Forelimb muscle (tissue), 1 donor: ENCODE data around the gene NCOA3. TPM values are rescaled to one million over a fixed set of nuclear protein-coding genes. Genes with fewer than 3 reads are reported as not detected.
"Not testable (repeated sequence)": the region's sequence is repeated elsewhere in the genome, so short reads cannot be mapped to it uniquely, and the experiment has no call there.

Experiments used
- DNase-seq: peaks from one replicate; pipeline ENCODE4 v3.0.0-alpha.2; 2013; ENCODE audit warnings: low read depth
- polyA plus RNA-seq: library from polyadenylated mRNA; unstranded; fragments of 120-200 nt; gene quantifications from one replicate; pipeline ENCODE4 v1.2.1, GENCODE V29; 2013; ENCODE audit not compliant: insufficient read length

The NCOA3 gene
- 12.9 TPM for polyA plus RNA-seq

DNA sequence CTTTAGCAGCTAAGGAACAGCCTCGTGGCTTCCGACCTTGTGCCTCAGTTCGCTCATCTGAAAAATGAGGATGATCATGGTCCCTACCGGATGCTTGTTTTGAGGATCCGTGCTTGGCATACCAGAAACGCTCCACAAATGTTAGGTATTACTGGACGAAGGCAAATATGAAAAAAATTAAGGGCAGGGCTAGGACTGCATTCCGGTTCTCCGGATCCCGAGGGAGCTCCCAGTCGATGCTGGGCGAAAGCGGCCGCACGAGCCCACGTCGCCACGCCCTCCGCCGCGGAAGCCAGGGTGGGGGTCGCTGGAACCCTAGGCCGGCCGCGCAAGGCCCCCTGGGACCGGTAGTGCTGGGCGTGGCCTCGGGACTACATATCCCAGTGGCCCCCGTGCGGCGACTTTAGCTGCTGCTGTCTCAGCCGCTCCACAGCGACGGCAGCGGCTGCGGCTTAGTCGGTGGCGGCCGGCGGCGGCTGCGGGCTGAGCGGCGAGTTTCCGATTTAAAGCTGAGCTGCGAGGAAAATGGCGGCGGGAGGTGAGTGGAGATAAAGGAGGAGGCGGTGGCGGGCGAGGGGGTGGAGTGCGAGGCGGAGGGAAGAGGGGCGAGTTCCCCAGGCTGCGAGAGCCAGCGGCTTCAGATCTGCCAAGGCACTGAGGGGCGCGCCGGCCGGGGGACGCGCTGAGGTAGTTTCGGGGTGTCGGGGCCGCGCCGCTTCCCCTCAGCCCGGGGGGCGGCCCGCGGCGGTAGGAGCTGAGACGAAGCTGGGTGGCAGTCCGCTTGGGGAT lies at the start of gene NCOA3:
Gene NCOA3 (plus strand): TSS at position 406 of the 789 bp plus-strand sequence. CDS start 120,361 bp downstream, outside the sequence.
- DNase-seq = no peak

DNA sequence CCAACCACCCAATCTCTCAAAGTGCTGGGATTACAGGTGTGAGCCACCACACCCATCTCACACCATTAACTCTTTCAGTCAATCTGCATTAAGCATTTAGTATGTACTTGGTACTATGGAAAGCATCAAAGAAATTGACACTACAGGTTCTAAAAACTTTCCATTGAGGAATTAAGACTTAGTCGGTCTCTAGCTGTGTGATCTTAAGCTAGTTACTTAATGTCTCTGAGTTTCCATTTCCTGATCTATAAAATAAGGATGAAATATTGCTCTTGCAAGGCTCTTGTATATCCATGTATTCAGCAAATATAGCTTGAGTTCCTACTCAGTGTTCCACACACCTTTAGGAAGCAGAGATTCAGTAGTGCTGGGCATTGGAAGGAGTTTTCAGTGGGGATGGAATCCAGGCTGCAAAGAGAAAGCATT lies 48.9 kb upstream of the NCOA3 start:
- DNase-seq = no peak

DNA sequence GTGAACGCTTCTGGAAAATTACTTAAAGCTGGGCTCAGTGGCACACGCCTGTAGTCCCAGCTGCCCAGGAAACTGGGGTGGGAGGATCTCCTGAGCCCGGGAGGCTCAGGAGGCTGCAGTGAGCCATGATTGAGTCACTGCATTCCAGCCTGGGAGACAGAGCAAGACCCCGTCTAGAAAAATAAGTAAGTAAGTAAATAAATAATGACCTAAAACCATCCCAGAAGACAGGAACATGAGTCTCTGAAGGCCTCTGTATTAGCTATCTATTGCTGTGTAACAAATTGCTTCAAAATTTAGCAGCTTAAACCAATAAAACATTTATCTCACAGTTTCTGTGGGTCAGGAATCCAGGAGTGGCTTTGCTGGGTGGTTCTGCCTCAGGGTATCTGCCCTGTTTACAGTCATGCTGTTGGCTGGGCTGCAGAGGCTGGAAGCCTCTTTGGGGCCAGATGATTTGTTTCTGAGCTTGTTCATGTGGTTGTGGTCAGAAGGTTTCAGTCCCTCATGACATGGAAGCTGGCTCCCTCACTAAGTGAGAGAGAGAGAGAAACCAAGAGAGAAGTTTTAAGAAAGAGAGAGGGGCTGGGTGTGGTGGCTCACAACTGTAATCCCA lies 48.4 kb upstream of the NCOA3 start:
- no peak for DNase-seq

DNA sequence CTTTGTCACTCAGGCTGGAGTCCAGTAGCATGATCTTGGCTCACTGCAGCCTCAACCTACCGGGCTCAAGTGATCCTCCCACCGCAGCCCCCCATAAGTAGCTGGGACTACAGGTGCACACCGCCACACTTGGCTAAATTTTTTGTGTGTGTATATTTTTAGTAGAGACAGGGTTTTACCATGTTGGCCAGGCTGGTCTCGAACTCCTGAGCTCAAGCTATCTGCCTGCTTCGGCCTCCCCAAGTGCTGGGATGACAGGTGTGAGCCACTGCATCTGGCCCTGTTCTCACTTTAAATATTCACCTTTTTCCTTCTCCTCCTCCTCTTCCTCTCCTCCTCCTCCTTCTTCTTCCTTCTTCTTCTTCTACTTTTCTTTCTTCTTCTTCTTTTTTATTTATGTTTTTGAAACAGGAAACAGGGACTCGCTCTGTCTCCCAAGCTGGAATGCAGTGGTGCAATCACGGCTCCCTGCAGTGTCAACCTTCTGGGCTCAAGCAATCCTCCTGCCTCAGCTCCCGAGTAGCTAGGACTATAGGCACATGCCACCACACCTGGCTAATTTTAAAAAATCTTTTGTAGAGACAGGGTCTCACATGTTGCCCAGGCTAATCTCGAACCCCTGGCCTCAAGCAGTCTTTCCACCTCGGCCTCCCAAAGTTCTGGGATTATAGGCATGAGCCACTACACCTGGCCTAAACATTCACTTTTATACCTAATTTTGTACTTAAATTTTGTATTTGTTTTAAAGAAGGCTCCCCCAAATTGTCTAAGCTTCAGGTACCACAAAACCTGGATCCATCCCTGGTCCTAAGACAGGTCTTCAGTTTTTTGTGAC lies 47.2 kb upstream of the NCOA3 start:
- DNase-seq = no peak

DNA sequence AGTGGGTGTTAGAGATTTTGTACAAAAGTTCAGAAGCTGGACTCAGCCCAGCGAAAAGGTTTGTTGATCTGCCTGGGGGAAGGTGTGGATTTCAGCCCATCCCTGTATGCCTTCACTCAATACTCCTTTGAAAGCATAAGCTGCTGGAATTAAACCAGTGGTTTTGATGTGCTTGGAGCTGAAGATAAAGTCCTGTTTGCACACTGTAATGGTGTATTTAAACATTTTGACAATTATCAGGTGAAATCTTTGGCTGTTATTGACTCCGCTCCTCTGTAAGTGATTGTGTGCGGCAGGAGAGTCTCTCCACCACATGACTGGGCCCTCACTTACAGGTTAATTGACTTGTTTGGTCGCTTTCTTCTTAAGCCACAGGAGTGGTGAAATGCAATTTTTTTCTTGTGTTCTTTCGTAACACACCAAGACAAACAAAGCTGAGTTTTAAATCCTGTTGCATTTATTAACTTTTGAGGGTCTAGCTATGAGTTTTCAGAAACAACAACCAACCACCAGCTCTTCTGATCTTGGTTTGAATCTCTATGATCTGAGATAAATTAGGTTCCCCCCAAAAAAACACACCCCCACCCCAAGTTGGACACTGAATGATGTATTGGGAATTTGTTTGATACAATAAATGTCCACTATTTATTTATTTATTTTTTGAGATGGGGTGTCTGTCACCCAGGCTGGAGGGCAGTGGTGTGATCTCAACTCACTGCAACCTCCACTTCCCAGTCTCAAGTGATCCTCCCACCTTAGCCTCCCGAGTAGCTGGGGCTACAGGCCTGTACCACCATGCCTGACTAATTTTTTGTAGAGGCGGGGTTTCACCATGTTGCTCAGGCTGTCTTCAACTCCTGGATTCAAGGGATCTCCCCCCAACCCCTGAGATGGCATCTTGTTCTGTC lies 46.3 kb upstream of the NCOA3 start:
- DNase-seq = no peak

DNA sequence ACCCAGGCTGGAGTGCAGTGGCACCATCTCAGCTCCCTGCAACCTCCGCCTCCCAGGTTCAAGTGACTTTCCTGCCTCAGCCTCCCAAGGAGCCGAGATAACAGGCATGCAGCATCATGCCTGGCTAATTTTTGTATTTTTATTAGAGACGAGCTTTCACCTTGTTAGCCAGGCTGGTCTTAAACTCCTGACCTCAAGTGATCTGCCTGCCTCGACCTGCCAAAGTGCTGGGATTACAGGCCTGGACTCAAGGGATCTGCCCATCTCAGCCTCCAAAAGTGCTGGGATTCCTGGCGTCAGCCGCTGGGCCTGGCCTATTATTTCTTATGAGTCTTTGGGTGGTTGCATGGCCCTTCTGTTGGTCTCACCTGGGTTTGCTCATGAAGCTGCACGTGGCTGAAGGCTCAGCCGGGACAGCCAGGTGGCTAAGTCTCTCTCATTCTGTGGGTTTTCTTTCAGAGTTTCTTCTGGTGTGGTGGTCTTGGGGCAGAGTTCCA lies 45.6 kb upstream of the NCOA3 start:
- no peak for DNase-seq

DNA sequence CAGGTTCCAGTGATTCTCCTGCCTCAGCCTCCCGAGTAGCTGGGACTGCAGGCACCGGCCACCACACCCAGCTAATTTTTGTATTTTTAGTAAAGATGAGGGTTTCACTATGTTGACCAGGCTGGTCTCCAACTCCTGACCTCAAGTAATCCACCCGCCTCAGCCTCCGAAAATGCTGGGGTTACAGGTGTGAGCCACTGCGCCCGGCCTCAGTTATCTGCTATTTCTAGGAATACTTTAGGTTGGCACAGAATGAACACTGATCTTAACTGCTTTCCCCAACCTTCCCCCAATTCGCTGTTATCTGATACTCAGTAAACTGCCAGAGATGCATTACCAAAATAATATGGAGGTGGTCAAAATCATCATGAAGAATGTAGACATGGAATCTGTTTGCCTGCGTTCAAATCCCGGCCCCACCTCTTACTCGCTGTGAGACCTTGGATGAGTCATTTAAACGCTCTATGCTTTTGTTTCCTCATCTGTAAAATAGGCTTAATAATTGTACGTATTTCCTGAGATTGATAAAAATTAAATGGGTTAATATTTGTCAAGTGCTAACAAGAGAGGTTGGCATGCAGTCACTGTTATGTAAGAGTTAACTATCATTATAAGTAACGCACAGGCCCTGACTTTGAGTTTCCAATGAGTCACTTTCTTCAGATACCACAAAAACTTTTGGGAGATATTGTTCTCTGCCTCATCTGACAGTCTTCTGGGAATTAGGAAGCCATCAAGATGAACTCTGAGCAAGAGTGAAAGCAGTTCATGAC lies 44.5 kb upstream of the NCOA3 start:
- DNase-seq = no peak

DNA sequence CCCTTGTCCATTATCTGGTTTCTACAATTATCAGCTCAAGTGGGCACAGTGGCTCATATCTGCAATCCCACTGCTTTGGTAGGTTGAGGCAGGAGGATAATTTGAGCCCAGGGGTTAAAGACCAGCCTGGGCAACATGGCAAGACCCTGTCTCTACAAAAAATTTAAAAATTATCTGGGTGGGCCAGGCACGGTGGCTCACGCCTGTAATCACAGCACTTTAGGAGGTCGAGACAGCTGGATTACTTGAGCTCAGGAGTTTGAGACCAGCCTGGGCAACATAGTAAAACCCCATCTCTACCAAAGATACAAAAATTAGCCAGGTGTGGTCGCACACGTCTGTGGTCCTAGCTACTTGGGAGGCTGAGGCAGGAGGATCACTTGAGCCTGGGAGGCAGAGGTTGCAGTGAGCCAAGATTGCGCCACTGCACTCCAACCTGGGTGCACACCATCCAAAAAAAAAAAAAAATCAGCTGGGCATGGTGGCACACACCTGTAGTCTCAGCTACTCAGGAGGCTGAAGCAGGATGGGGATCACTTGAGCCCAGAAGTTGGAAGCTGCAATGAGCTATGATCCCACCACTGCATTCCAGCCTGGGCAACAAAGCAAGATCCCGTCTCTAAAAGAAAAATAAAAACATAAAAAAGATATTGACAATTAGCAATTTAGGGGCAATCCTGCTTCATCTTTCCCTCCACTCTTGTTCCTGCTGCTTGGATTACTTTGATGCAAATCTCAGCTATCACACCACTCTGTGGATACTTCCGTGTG lies 43.2 kb upstream of the NCOA3 start:
- not testable (repeated sequence) for DNase-seq

DNA sequence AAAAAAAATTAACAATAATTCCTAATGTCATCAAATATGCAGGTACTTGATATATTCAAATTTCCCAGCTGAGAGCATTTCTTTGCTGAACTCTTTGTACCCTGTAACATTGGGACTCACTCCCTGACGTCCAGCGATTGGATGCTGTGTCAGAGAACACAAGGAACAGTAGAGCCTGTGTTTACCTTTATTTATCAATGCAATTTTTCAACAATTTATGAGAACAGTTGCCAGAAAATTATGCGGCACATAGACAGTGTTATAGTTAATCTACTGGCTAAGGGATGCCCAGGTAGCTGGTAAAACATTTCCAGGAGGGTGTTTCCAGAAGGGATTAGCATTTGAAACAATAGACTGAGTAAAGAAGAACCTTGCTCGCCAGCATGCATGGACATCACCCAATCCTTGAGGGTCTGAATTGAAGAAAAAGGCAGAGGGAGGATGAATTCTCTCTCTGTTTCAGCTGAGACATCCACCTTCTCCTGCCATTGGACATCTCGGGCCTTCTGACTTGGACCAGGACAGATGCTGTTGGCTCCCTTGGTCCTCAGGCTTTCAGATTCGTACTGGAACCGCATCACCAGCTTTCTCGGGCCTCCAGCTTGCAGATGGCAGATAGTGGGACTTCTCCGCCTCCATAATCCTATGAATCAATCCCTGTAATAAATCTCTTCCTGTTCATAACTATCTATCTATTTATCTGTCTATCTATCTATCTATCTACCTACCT lies 42.2 kb upstream of the NCOA3 start:
- DNase-seq = no peak

DNA sequence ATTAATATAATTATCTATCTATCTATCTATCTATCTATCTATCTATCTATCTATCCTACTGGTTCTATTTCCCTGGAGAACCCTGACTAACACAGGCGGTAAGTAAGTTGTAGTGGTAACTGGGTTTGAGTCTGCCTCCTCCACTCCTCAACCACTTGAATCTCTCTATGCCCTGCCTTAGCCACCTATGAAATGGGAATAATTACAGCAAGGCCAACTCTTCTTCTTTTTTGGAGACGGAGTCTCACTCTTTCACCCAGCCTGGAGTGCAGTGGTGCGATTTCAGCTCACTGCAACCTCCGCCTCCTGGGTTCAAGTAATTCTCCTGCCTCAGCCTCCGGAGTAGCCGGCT lies 41.0 kb upstream of the NCOA3 start:
- not testable (repeated sequence) for DNase-seq

DNA sequence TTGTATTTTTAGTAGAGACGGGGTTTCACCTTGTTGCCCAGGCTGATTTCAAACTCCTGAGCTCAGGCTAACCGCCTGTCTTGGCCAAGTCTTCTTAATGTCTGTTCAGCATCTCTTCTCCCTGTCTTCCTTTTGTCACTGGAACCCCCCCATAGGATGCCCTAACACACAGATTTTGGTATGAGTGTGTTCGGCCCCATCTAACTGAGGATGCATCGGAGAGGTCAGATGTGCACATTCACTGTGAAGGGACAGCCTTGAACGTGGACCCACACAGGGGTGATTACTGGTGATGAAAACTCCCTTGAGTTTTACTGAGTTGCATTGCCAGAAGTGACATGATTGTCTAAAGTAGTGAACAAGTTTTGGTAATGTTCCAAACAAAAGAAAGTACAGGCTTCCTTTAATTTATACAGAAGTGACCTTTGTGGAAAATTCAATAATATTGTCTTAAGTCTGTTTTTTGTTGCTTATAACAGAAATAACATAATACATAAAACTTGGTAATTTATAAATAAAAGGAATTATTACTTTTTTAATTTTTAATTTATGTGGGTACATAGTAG lies 40.5 kb upstream of the NCOA3 start:
- no peak for DNase-seq

DNA sequence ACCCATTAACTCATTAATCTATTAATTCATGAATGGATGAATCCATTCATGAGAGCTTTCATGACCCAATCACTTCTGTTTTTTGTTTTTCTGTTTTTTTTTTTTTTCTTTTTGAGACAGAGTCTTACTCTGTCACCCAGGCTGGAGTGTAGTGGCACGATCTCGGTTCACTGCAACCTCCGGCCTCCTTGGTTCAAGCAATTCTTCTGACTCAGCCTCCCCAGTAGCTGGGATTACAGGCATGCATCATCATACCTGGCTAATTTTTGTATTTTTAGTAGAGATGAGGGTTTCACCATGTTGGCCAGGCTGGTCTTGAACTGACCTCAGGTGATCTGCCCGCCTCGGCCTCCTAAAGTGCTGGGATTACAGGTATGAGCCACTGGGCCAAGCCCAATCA lies 39.8 kb upstream of the NCOA3 start:
- not testable (repeated sequence) for DNase-seq

DNA sequence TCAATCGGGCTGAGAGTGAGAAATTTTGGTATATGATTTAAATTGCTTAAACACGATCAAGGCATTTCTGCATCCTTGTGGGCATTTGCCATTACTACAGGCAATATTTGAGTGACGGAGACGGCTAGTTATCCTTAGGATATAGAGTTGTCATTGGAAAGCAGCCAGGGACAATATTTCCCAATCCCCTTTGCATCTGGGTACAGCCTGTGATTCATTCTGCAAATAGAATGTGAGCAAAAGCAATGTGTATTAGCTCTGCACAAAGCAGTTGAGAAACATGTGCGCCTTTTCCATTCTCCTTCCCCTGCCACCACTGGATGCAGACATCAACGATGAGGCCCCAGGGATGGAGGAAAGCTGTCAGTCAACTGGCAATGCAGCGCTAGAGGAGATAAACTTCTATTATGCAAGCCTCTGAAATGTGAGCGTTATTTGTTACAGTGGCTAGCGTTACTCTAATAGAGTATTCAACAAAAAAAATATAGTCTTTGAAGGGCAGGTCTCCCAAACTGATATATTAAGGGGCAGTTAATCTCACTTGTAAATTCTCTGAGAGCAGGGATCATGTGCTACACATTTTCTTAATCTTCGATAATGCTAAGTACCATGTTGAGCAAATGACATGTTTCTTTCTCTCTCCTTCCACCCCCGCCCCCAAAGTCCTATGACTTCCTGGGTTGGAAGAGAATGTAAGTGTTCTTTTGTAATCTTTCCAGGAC lies 37.1 kb upstream of the NCOA3 start:
- peak; percentile 60 for DNase-seq

DNA sequence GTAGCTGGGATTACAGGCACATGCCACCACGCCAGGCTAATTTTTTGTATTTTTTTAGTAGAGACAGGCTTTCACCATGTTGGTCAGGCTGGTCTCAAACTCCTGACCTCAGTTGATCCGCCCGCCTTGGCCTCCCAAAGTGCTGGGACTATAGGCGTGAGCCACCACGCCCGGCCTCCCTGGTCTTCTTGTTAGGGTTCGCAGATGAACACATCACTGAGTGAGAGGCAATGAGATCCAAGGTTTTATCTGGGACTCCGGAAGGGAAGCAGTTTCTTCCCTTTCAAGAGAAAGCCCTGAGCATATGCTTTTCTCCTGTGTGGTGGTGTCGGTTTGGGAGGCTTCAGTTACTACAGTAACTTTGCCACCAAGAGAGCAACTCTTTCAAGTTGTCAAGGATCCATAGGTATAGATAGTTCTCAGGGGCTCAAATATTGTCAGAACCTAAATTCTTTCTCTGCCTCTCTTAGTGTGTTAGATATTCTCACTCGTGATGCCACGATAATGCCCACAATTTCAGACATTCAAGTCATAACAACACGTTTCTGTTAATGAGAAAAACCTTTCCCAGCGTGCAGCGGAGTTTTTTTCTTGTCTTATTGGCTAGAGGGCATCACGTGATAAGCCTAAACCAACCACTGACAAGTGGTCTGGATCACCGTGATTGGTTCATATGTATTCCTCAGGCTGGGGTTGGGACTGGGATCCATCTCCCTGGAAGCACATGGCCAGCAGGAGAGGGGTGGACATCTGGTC lies 36.2 kb upstream of the NCOA3 start:
- DNase-seq = no peak

DNA sequence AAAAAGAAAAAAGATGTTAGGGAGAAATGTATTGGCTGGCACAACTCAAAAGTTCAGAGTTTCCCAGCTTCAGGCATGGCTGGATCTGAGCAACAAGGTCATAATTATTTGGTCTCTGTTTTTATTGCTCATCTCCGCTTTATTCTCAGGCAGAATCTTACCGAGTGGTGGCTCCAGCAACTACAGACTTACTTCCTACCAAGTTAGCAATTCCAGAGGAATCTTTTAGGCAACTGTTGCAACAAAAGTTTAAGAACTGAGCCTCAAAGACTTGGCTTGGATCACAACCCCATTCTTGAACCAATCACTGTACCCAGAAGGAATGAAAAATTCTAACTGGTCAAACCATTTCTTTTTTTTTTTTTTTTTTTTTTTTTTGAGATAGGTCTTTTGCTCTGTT lies 35.5 kb upstream of the NCOA3 start:
- no peak for DNase-seq

DNA sequence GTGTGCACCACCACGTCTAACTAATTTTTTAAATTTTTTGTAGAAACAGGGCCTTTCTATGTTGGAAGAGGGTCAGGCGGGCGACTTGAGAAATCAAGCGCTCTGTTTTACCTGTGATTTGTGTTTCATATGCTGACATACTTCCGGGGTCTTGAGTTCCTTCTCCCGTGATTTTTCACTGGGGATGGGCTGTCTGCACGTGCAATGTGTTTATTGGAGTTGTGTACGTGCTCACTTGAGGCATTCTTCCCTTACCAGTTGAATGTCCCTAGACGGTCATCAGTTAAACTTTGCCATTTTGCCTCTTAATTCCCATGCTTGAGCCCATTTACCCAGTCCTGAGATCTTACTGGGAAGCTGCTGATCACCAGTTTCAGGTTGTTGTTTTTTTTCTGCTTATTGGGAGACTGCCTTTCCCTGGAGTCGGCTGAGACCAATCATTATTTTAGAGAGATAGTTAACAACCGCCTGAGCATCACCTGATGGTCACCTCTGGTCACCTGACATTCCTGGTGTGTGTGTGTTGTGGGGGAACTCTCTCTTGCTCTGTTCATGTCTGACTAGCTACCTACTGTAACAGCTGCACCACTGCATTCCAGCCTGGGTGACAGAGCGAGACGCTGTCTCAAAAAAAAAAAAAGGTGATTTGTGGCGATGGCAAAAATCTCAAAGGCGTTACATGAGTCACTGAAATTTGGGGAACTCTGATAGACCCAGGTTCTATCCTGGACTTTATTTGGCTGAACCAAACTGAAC lies 34.8 kb upstream of the NCOA3 start:
- DNase-seq = no peak
